ENCODE data around the gene NHSL1.

The NHSL1 gene

DNA sequence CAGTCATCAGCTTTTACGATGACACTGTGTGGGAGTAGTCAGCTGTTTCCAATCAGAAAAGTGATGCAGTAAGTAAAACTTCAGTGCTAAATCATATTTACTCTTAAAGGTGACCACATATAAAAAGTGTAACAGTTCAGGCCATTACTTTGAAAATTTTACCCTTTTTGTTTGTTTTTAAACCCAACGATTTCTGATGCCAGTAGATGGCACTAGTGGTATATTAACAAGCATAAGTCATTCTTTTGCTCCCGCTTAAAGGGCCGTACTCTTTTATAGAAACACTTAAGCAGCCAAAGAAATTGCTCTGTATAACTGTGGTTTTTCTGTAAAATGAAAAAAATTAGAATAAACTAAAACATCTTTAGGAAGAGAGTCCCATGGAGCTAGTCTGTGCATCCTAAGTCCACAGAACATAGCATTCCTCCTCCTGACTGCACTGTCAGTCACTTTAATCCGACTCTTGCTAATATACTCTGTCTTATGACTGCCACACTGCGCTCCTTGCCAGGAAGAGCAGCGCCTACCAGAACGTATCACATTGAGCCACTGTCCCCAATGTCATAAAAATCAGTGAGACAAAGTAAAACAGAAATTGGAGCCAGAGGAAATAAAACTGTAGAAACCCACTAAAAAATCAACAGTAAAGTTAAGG lies 70.2 kb downstream of the NHSL1 start:
- no peaks in the 10 kb centered on the region for H3K9me3 ChIP-seq (ENCODE audit: control insufficient read depth, insufficient read depth, low read depth, low read length)
- H3K4me3 ChIP-seq (ENCODE audit: low read depth, low read length) = no peak overlapping the region
- H3K27ac ChIP-seq (ENCODE audit: extremely low read depth, low read depth, low read length) = no peak overlapping the region
- no peak for TF ChIP-seq ZNF791 (tag by site-specific recombination; IDR thresholded peaks at IDR 0.05)
- TF ChIP-seq ZSCAN5A (tag by site-specific recombination; IDR thresholded peaks at IDR 0.05) = no peak
- TF ChIP-seq FEZF1 (tag by site-specific recombination; IDR thresholded peaks at IDR 0.05) = peak; percentile 61
- TF ChIP-seq, protein P1, sequence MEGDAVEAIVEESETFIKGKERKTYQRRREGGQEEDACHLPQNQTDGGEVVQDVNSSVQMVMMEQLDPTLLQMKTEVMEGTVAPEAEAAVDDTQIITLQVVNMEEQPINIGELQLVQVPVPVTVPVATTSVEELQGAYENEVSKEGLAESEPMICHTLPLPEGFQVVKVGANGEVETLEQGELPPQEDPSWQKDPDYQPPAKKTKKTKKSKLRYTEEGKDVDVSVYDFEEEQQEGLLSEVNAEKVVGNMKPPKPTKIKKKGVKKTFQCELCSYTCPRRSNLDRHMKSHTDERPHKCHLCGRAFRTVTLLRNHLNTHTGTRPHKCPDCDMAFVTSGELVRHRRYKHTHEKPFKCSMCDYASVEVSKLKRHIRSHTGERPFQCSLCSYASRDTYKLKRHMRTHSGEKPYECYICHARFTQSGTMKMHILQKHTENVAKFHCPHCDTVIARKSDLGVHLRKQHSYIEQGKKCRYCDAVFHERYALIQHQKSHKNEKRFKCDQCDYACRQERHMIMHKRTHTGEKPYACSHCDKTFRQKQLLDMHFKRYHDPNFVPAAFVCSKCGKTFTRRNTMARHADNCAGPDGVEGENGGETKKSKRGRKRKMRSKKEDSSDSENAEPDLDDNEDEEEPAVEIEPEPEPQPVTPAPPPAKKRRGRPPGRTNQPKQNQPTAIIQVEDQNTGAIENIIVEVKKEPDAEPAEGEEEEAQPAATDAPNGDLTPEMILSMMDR (tag by site-specific recombination; IDR thresholded peaks at IDR 0.05) = peak; percentile 39
- no peak for TF ChIP-seq ZBTB6 (tag by site-specific recombination; IDR thresholded peaks at IDR 0.05)
- TF ChIP-seq ZNF654 (tag by site-specific recombination; IDR thresholded peaks at IDR 0.05; ENCODE audit: low read depth) = peak; percentile 93
- POLR2A ChIA-PET = no interaction called here
- H3K4me1 ChIP-seq (ENCODE audit: control insufficient read depth, insufficient read depth, low read length) = no peaks in the 10 kb centered on the region
- H3K36me3 ChIP-seq (ENCODE audit: control insufficient read depth in 2 of 2, insufficient read depth in 1 of 2, low read length in 2 of 2) = peaks cover 0 to 42% of the 10 kb centered on the region in 2 experiments; a peak in 2 of 3 replicates
- CTCF ChIA-PET = interaction anchor here (0.6 to 7.5 kb wide), 43 partner anchors 9 to 546 kb away, joined by 3 to 125 read pairs (median 4); no protein-coding TSS in a partner anchor

DNA sequence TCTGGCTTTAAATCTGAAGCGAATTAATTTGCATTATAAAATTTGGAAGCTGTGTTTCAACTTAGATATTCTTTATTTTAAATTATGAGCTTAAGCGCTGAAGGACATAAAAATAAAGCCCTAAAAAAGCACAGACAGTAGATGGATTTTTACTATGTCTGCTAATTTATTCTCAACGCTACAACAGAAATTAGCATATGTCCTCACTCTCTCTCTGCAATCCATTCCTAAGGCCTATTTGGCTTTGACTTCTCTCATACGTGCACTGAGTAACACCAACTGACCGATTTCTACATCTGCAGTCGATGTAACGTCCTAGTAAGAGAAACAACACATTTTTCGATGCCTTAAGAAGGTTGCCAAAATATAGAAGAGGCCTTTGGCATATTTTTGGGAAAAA lies 71.6 kb downstream of the NHSL1 start:
- Histone ChIP-seq H3K4me3 (ENCODE audit: low read depth, low read length) (no peak overlapping the region), H3K27ac (ENCODE audit: extremely low read depth, low read depth, low read length) (no peak overlapping the region), H3K36me3 (ENCODE audit: control insufficient read depth in 2 of 2, insufficient read depth in 1 of 2, low read length in 2 of 2) (peaks cover 0 to 43% of the 10 kb centered on the region in 2 experiments; a peak in 2 of 3 replicates), H3K9me3 (ENCODE audit: control insufficient read depth, insufficient read depth, low read depth, low read length) (no peaks in the 10 kb centered on the region), H3K4me1 (ENCODE audit: control insufficient read depth, insufficient read depth, low read length) (no peaks in the 10 kb centered on the region)
- ChIA-PET CTCF (interaction anchor here (0.6 to 7.5 kb wide), 18 partner anchors 14 to 345 kb away, joined by 3 to 125 read pairs (median 4); no protein-coding TSS in a partner anchor), POLR2A (no interaction called here)
- TF ChIP-seq ZNF157 (tag by site-specific recombination; IDR thresholded peaks at IDR 0.05) (no peak), IKZF3 (tag by site-specific recombination; IDR thresholded peaks at IDR 0.05) (no peak), TRIM28 (IDR thresholded peaks at IDR 0.05; ENCODE audit: borderline replicate concordance, low read length) (no peak), ZNF792 (tag by site-specific recombination; IDR thresholded peaks at IDR 0.05) (no peak), ZNF2 (tag by site-specific recombination; IDR thresholded peaks at IDR 0.05) (no peak), ZNF354C (tag by site-specific recombination; IDR thresholded peaks at IDR 0.05; ENCODE audit: borderline replicate concordance, low read depth) (no peak), ZBTB17 (tag by site-specific recombination; IDR thresholded peaks at IDR 0.05) (0 out of 2 replicates have a peak, but pooled peaks have one; percentile 15), ZNF677 (tag by site-specific recombination; IDR thresholded peaks at IDR 0.05) (no peak)

GRCh38 chr6:138426500-138427123 lies 72.7 kb downstream of the NHSL1 start:
- Histone ChIP-seq H3K27ac (ENCODE audit: extremely low read depth, low read depth, low read length) (no peak overlapping the region), H3K9me3 (ENCODE audit: control insufficient read depth, insufficient read depth, low read depth, low read length) (no peaks in the 10 kb centered on the region), H3K4me3 (ENCODE audit: low read depth, low read length) (no peak overlapping the region), H3K4me1 (ENCODE audit: control insufficient read depth, insufficient read depth, low read length) (no peaks in the 10 kb centered on the region), H3K36me3 (ENCODE audit: control insufficient read depth in 2 of 2, insufficient read depth in 1 of 2, low read length in 2 of 2) (peaks cover 0 to 37% of the 10 kb centered on the region in 2 experiments; a peak in 2 of 3 replicates)
- ChIA-PET CTCF (interaction anchor here (0.6 to 7.5 kb wide), 12 partner anchors 20 to 339 kb away, joined by 3 to 125 read pairs (median 4); no protein-coding TSS in a partner anchor), POLR2A (interaction anchor here (0.7 kb wide), 1 partner anchor 84 kb away, joined by 5 read pairs; no protein-coding TSS in a partner anchor)
- TF ChIP-seq ZNF302 (tag by site-specific recombination; IDR thresholded peaks at IDR 0.05; ENCODE audit: low read depth) (no peak), ZNF501 (tag by site-specific recombination; IDR thresholded peaks at IDR 0.05) (no peak), ZNF514 (tag by site-specific recombination; IDR thresholded peaks at IDR 0.05) (no peak), HOXC10 (CRISPR knock-in tag; IDR thresholded peaks at IDR 0.05) (no peak), ZNF280D (tag by site-specific recombination; IDR thresholded peaks at IDR 0.05) (no peak), FEZF1 (tag by site-specific recombination; IDR thresholded peaks at IDR 0.05) (no peak), ZNF155 (tag by site-specific recombination; IDR thresholded peaks at IDR 0.05) (no peak)
- TF ChIP-seq, protein P2, sequence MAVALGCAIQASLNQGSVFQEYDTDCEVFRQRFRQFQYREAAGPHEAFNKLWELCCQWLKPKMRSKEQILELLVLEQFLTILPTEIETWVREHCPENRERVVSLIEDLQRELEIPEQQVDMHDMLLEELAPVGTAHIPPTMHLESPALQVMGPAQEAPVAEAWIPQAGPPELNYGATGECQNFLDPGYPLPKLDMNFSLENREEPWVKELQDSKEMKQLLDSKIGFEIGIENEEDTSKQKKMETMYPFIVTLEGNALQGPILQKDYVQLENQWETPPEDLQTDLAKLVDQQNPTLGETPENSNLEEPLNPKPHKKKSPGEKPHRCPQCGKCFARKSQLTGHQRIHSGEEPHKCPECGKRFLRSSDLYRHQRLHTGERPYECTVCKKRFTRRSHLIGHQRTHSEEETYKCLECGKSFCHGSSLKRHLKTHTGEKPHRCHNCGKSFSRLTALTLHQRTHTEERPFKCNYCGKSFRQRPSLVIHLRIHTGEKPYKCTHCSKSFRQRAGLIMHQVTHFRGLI (tag by site-specific recombination; IDR thresholded peaks at IDR 0.05) = no peak
